Measurements from ENCODE around the gene PNPLA8. TPM values are rescaled to one million over a fixed set of nuclear protein-coding genes. Genes with fewer than 3 reads are reported as not detected.

Gene PNPLA8
- total RNA-seq, 1 donor from 2014 or later: 23.1 TPM

- H3K36me3 Mint-ChIP-seq (ENCODE audit: low read depth, unreplicated experiment): no peaks in the 10 kb centered on the region
- Histone ChIP-seq H3K4me3 (ENCODE audit: insufficient read depth, low read depth, low read length) (peak within 1 kb of the TSS; percentile 96), H3K4me1 (ENCODE audit: insufficient read depth, low read length) (peaks cover 15% of the 10 kb centered on the region), H2AFZ (ENCODE audit: low read depth, low read length) (peak within 1 kb of the TSS; percentile 91), H3K79me2 (ENCODE audit: insufficient read depth, low read length) (peaks cover 80% of the 10 kb centered on the region), H3K9ac (ENCODE audit: low read length) (peak within 1 kb of the TSS; percentile 95), H3K27me3 (ENCODE audit: insufficient read depth, low read length) (no peaks in the 10 kb centered on the region), H3K9me3 (ENCODE audit: insufficient read depth, low read depth, low read length) (no peaks in the 10 kb centered on the region), H4K20me1 (ENCODE audit: insufficient read depth, low read length) (peaks cover 27% of the 10 kb centered on the region), H3K36me3 (ENCODE audit: insufficient read depth, low read length) (peaks cover 19% of the 10 kb centered on the region), H3K4me2 (ENCODE audit: low read length) (peak within 1 kb of the TSS; percentile 92), H3K27ac (ENCODE audit: low read depth, low read length) (peak within 1 kb of the TSS; percentile 98)
- H3K27ac Mint-ChIP-seq (ENCODE audit: unreplicated experiment): peak within 1 kb of the TSS; percentile 88
- no peaks in the 10 kb centered on the region for H3K9me3 Mint-ChIP-seq (ENCODE audit: unreplicated experiment)
- TF ChIP-seq CTCF (IDR thresholded peaks at IDR 0.05; ENCODE audit: insufficient read depth, low read depth, low read length) (no peak), EZH2 (IDR thresholded peaks at IDR 0.05; ENCODE audit: insufficient read depth, low read length) (no peak)
- DNase-seq (ENCODE audit: low read depth) (peak; percentile 99), FAIRE-seq (peak; percentile 72)
- H3K27me3 Mint-ChIP-seq (ENCODE audit: low read depth, unreplicated experiment): no peaks in the 10 kb centered on the region
- peaks cover 11% of the 10 kb centered on the region for H3K4me1 Mint-ChIP-seq (ENCODE audit: low read depth, unreplicated experiment)
- H3K4me3 Mint-ChIP-seq (ENCODE audit: unreplicated experiment): peak within 1 kb of the TSS; percentile 99
Observed at GRCh38 chr7:108569381-108570145, 43.6 kb upstream of the PNPLA8 start, which contains the start of the genes DNAJB9 and THAP5. Gene DNAJB9, plus strand, starts transcription at chr7:108569874. Its CDS starts 1,853 bp downstream, at chr7:108571727. Gene THAP5, minus strand, starts transcription at chr7:108569706. Its CDS starts 137 bp downstream, at chr7:108569569.

GRCh38 chr7:108568801-108569380 lies 43.0 kb upstream of the PNPLA8 start:
- TF ChIP-seq EZH2 (IDR thresholded peaks at IDR 0.05; ENCODE audit: insufficient read depth, low read length) (no peak), CTCF (IDR thresholded peaks at IDR 0.05; ENCODE audit: insufficient read depth, low read depth, low read length) (no peak)
- Histone ChIP-seq H3K36me3 (ENCODE audit: insufficient read depth, low read length) (peaks cover 20% of the 10 kb centered on the region), H3K4me2 (ENCODE audit: low read length) (peak overlapping the region; percentile 92), H3K9ac (ENCODE audit: low read length) (peak overlapping the region; percentile 95), H4K20me1 (ENCODE audit: insufficient read depth, low read length) (peaks cover 26% of the 10 kb centered on the region), H3K79me2 (ENCODE audit: insufficient read depth, low read length) (peaks cover 78% of the 10 kb centered on the region), H3K4me1 (ENCODE audit: insufficient read depth, low read length) (peaks cover 15% of the 10 kb centered on the region), H2AFZ (ENCODE audit: low read depth, low read length) (peak overlapping the region; percentile 91), H3K9me3 (ENCODE audit: insufficient read depth, low read depth, low read length) (no peaks in the 10 kb centered on the region), H3K27ac (ENCODE audit: low read depth, low read length) (peak overlapping the region; percentile 95), H3K27me3 (ENCODE audit: insufficient read depth, low read length) (no peaks in the 10 kb centered on the region), H3K4me3 (ENCODE audit: insufficient read depth, low read depth, low read length) (peak overlapping the region; percentile 96)
- Mint-ChIP-seq H3K36me3 (ENCODE audit: low read depth, unreplicated experiment) (no peaks in the 10 kb centered on the region), H3K27ac (ENCODE audit: unreplicated experiment) (peak overlapping the region; percentile 78), H3K4me1 (ENCODE audit: low read depth, unreplicated experiment) (peaks cover 11% of the 10 kb centered on the region), H3K9me3 (ENCODE audit: unreplicated experiment) (no peaks in the 10 kb centered on the region), H3K4me3 (ENCODE audit: unreplicated experiment) (peak overlapping the region; percentile 99), H3K27me3 (ENCODE audit: low read depth, unreplicated experiment) (no peaks in the 10 kb centered on the region)
- no peak for FAIRE-seq
- DNase-seq (ENCODE audit: low read depth): no peak
